Inferior parietal cortex (tissue), 1 donor: ENCODE data around the gene TLK1.
A peak's percentile ranks its signal among the peaks of the same experiment; 100 is the strongest.
"Not testable (repeated sequence)": the region's sequence is repeated elsewhere in the genome, so short reads cannot be mapped to it uniquely, and the experiment has no call there.

Source experiments
- DNase-seq: peaks from one replicate; pipeline ENCODE4 v3.0.0-alpha.2; 2016; ENCODE audit errors: extremely low spot score

The TLK1 gene

GRCh38 chr2:171142398-171142797 is 18.3 kb downstream of the TLK1 start:
- DNase-seq, result no peak

GRCh38 chr2:171141320-171141719 is 19.4 kb downstream of the TLK1 start:
- DNase-seq, result no peak

DNA sequence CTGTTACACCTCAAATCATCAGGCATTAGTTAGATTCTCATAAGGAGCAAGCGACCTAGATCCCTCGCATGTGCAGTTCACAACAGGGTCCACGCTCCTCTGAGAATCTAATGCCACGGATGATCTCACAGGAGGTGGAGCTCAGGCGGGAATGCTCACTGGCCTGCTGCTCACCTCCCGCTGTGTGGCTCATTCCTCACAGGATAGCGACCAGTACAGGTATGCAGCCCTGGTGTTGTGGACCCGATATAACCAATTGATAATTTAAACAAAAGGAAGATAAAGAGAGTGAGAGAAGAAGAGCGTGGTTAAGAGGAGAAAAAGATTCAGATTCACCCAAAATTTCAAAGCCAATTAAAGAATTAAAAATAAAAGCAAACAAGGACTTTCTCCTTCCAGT is 20.8 kb downstream of the TLK1 start:
- no peak for DNase-seq

GRCh38 chr2:171136024-171136423 is 24.7 kb downstream of the TLK1 start:
- DNase-seq, result no peak

DNA sequence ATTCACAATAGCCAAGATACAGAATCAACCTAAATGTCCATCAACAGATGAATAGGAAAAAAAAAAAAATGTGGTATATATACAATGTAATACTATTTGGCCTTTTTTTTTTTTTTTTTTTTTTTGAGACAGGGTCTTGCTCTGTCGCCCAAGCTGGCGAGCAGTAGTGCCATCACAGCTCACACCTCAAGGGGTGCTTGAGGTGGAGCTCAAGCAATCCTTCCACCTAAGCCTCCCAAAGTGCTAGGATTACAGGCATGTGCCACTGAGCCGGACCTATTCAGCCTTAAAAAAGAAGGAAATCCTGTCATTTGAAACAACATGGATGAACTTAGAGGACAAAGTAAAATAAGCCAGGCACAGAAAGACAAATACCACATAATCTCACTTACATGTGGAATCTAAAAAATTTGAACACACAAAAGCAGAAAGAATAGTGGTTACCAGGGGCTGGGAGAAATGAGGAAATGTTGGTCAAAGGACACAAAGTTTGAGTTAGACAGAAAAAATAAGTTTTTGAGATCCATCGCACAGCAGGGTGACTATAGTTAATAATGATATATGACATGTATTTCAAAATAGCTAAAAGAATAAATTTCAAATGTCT is 26.0 kb downstream of the TLK1 start:
- DNase-seq, result no peak

DNA sequence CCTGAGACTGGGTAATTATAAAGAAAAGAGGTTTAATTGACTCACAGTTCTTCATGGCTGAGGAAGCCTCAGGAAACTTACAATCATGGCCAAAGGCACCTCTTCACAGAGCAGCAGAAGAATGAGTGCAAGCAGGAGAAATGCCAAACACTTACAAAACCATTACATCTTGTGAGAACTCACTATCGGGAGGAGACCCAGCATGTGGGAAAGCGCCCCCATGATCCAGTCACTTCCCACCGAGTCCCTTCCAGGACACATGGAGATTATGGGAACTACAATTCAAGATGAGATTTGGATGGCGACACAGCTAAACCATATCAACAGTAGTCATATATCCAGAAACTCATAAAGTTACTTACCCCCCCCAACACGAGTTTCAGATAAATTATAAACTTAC is 28.6 kb downstream of the TLK1 start:
- DNase-seq, result no peak

DNA sequence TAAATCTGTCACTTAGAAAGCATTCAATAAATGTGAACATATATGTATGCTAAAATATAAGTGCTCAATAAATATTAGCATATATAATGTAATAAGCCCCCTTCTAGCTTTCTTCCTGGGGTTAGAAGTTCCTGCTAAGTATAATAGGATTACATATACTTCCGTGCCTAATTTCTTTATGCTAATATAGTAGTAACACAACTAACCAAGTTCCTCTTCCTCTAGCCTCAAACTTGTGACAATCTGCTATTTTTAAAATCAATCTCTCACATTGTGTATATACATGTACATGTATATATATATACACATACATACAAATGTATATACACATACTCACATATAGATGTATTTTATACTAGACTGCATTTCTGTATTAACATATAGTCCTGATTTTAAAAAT is 32.2 kb downstream of the TLK1 start:
- DNase-seq, result no peak

GRCh38 chr2:171124541-171124940 is 36.2 kb downstream of the TLK1 start:
- DNase-seq, result no peak

- no peak for DNase-seq
These were observed 51.1 kb downstream of the TLK1 start for GRCh38 chr2:171109571-171109970.

DNA sequence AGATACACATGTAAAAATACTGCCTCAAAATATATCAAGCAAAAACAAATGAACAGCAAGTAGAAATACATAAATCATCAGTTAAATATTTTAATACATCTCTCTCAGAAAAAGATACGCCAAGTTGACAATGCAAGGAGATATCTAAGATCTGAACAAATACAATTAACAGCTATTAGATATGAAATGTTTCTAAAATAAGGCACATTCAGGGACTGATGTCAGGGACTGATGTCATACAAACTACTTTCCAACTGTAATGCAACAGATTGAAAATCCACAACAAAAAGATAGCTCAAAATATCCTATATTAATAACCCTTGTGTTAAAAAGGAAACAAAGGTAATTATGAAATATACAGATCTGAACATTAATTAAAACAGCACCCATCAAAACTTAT is 51.7 kb downstream of the TLK1 start:
- no peak for DNase-seq

DNA sequence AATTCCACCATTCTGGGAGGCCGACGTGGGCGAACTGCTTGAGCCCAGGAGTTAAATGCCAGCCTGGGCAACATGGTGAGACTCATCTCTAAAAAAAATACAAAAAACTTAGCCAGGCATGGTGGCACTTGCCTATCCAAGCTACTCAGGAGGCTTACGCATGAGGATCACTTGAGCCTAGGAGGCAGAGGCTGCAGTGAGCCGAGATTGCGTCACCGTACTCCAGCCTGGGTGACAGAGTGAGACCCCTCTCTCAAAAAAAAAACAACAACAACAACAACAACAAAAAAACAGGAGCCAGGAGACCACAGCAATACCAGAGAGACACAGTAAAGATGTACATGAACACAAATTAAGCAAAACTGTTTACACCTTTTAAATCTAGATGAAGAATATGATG is 52.9 kb downstream of the TLK1 start:
- no peak for DNase-seq

DNA sequence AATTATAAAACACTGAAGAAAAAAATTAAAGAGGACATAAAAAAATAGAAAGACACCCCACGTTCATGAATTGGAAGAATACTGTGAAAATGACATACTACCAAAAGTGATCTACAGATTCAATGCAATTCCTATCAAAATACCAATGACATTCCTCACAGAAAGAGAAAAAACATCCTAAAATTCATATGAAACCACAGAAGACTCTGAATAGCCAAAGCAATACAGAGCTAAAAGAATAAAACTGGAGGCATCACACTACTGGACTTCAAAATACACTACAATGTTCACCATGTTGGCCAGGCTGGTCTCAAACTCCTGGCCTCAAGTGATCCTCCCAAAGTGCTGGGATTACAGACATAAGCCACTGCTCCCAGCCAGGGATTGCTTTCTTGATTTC is 56.3 kb downstream of the TLK1 start:
- DNase-seq, result no peak

- DNase-seq, result no peak
These were observed 57.9 kb downstream of the TLK1 start for GRCh38 chr2:171102802-171103201.

DNA sequence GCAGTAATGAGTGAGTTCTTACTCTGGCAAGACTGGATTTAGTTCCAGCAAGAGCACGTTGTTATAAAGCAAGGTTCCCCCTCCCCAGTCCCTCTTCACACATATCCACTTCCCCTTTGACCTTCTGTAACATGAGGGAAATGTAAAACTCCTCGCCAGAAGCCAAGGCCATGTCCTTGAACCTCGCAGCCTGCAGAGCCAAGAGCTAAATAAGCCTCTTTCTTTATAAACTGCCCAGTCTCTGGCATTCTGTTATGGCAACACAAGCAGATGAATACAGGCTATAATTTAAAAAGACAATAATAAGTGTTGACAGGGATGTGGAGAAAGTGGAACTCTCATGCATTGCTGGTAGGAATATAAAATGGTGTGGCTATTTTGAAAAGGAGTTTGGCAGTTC is 60.3 kb downstream of the TLK1 start:
- no peak for DNase-seq

- DNase-seq, result no peak
These were observed 62.1 kb downstream of the TLK1 start for GRCh38 chr2:171098607-171099006.

DNA sequence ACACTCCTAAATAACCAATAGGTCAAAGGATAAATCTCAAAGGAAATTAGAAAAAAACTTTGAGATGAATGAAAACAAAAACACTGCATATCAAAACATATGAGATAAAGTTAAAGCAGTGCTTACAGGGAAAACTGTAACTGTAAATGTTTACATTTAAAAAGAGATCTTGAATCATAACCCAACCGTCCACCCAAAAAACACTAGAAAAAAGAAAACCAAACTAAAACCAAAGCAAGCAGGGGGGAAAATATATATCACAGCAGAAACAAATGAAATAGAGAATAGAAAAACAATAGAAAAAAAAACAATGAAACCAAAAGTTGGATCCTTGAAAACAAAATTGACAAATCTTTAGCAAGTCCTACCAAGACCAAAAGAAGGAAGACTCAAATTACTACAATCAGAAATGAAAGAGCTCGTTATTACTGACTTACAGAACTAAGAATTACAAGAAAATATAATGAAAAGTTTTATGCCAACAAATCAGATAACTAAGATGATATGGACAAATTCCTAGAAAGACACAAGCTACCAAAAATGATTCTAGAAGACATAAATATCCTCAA is 65.6 kb downstream of the TLK1 start:
- DNase-seq, result no peak

- not testable (repeated sequence) for DNase-seq
These were observed 69.2 kb downstream of the TLK1 start for GRCh38 chr2:171091517-171091916.

GRCh38 chr2:171089489-171089888 is 71.2 kb downstream of the TLK1 start:
- DNase-seq, result no peak

DNA sequence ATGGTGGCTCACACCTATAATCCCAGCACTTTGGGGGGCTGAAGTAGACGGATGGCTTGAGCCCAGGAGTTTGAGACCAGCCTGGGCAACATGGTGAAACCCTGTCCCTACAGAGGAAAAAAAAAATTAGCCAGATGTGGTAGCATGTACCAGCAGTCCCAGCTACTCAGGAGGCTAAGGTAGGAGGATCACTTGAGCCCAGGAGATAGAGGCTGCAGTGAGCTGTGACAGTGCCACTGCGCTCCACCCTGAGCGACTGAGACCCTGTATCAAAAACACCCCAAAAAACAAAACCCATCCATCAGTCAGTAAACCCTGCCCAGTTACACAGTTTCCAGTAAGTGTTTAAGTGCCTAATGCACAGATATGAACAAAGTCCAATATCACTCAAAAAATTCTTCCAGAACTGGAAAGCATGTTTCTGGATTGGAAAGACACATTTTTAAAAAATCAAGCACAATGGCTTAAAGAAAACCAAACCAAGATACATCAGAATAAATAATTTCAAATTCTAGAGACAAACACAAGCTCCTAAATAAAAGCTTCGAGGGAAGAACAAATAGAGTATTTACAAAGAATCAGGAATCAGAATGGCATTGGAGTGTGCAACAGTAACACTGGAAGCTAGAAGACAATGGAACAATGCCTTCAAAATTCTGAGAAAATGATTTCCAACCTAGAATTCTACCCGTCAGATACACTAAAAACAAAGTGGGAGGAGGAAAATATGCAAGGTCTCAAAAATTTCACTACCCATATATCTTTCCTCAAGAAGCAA is 72.4 kb downstream of the TLK1 start:
- no peak for DNase-seq

GRCh38 chr2:171087547-171087946 is 73.1 kb downstream of the TLK1 start:
- no peak for DNase-seq

DNA sequence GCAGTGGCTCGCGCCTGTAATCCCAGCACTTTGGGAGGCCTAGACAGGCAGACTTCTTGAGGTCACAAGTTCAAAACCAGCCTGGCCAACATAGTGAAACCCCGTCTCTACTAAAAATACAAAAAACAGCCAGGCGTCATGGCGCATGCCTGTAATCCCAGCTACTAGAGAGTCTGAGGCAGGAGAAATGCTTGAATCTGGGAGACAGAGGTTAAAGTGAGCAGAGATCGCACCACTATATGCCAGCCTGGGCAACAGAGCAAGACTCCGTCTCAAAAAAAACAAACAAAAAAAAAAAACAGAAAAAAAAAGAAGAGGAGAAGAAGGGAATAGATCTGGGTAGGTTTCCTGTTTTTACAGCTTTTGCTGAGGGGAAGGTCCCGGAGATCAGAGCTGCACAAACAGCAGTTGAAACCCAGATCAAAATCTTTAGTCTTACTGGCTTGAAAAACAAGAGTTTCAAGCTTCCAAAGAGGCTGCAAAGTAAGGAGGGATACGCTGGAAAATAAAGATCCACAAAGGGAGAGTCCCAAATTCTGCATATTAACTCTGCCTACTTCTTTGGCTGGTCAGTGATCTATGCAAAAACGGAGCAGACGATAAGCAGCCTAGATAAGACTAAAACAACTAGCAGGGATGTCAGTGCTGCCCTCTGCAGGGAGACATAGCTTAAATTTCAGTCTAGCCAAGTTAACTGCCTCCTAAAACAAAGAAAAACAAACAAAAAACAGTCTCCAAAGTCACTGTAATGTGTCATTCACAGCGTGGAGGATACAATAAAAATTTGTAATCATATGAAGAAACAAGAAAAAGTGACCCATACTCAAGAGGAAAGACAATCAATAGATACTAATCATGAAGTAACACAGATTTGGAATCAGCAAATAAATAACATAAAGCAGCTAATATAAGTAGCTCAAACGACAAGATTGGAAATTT is 74.1 kb downstream of the TLK1 start:
- peak; percentile 74 for DNase-seq

- DNase-seq, result no peak
These were observed 76.6 kb downstream of the TLK1 start for GRCh38 chr2:171084128-171084527.
